ENCODE measurements around the gene ECSCR.

DNA sequence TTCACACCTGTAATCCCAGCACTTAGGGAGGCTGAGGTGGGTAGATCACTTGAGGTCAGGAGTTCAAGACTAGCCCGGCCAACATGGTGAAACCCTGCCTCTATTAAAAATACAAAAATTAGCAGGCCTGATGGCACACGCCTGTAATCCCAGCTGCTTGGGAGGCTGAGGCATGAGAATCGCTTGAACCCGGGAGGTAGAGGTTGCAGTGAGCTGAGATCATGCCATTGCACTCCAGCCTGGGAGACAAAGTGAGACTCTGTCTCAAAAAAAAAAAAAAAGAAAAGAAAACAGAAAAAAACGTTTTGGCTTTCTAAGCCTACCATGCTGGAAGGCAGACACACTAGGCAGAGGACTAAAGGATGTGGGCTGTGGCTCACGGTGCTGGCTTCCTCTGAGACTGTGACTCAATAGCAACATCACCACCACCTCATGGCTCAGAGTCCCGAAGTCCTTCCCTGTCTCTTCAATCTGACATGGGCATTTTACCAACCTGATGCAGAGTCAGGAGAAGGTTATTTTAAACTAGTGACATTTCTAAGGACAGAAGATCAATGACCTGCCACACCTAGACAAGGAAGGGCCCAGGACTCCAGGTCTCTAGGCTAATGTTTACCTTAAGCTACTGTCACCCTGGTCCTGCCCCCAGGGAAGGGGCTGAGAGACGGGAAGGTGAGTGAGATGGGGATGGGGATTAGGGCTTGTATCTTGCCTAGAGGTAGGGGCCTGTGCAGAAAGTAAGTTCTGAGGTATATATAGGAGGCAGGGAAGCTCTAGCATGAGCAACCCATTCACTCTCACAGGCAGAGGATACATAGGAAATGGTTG is 3.7 kb downstream of the ECSCR start:
- TF ChIP-seq, protein P1, sequence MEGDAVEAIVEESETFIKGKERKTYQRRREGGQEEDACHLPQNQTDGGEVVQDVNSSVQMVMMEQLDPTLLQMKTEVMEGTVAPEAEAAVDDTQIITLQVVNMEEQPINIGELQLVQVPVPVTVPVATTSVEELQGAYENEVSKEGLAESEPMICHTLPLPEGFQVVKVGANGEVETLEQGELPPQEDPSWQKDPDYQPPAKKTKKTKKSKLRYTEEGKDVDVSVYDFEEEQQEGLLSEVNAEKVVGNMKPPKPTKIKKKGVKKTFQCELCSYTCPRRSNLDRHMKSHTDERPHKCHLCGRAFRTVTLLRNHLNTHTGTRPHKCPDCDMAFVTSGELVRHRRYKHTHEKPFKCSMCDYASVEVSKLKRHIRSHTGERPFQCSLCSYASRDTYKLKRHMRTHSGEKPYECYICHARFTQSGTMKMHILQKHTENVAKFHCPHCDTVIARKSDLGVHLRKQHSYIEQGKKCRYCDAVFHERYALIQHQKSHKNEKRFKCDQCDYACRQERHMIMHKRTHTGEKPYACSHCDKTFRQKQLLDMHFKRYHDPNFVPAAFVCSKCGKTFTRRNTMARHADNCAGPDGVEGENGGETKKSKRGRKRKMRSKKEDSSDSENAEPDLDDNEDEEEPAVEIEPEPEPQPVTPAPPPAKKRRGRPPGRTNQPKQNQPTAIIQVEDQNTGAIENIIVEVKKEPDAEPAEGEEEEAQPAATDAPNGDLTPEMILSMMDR (IDR thresholded peaks at IDR 0.05; ENCODE audit: poor library complexity, severe bottlenecking): no peak
- TF ChIP-seq TAF1 (IDR thresholded peaks at IDR 0.05; ENCODE audit: low read depth) (no peak), POLR2AphosphoS5 (IDR thresholded peaks at IDR 0.05) (no peak), RAD21 (conservative IDR thresholded peaks at IDR 0.05) (no peak), SMC3 (conservative IDR thresholded peaks at IDR 0.05; ENCODE audit: poor library complexity) (no peak), EP300 (conservative IDR thresholded peaks at IDR 0.05; ENCODE audit: poor library complexity, severe bottlenecking) (no peak), EZH2 (IDR thresholded peaks at IDR 0.05; ENCODE audit: borderline replicate concordance, insufficient read depth, low read length, poor library complexity, severe bottlenecking) (no peak), MXI1 (conservative IDR thresholded peaks at IDR 0.05; ENCODE audit: poor library complexity, severe bottlenecking) (no peak)
- TF ChIP-seq, protein P2, sequence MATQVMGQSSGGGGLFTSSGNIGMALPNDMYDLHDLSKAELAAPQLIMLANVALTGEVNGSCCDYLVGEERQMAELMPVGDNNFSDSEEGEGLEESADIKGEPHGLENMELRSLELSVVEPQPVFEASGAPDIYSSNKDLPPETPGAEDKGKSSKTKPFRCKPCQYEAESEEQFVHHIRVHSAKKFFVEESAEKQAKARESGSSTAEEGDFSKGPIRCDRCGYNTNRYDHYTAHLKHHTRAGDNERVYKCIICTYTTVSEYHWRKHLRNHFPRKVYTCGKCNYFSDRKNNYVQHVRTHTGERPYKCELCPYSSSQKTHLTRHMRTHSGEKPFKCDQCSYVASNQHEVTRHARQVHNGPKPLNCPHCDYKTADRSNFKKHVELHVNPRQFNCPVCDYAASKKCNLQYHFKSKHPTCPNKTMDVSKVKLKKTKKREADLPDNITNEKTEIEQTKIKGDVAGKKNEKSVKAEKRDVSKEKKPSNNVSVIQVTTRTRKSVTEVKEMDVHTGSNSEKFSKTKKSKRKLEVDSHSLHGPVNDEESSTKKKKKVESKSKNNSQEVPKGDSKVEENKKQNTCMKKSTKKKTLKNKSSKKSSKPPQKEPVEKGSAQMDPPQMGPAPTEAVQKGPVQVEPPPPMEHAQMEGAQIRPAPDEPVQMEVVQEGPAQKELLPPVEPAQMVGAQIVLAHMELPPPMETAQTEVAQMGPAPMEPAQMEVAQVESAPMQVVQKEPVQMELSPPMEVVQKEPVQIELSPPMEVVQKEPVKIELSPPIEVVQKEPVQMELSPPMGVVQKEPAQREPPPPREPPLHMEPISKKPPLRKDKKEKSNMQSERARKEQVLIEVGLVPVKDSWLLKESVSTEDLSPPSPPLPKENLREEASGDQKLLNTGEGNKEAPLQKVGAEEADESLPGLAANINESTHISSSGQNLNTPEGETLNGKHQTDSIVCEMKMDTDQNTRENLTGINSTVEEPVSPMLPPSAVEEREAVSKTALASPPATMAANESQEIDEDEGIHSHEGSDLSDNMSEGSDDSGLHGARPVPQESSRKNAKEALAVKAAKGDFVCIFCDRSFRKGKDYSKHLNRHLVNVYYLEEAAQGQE (IDR thresholded peaks at IDR 0.05; ENCODE audit: borderline replicate concordance): no peak

All from neural cell (in vitro differentiated cells).